ENCODE measurements around the gene PWP1. TPM values are rescaled to one million over a fixed set of nuclear protein-coding genes. Genes with fewer than 3 reads are reported as not detected.

PWP1 gene
- total and polyA plus RNA-seq, 3 donors from 2014 or later = 55.7 to 90.4 (median 65.7) TPM

DNA sequence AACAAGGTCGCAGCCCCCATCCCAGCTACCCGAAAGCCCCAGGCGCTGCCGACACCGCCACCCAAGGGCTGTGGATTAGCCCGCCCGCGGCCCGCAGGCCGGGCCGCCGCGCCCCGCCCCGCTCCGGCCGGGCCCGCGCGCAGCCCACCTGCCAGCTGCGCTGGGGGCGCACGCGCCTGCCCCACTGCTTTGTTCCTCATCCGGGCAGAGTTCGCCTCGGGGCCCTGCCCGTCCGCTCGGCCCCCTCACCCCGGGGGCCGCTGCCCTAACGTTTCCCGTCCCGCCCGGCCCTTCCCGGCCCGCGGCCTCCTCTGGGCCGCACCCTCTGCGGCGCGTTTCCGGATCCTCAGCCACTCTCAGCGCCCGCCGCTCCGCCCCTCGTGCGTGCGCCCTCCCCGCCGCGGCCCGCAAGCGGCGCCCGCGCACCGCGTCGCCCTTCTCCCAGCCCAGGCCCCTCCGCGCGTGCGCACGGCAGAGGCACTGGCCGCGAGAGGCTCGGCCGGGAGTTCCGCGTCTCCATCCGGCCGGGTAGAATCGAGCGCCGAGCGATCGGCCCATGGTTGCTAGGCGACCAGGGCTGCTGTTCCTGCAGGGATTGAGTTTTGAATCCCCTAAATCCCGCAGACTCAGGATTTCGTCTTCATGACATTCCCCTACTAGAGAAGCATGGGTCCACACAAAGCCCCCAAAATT lies 75.4 kb downstream of the PWP1 start, which contains the start of gene PRDM4:
PRDM4 (minus strand) TSS at position 329 of the 693 bp plus-strand sequence. CDS start 622 bp downstream, outside the sequence.
- Histone ChIP-seq H3K9me3 (no peaks in the 10 kb centered on the region), H3K27me3 (no peaks in the 10 kb centered on the region), H3K4me1 (peaks cover 15% of the 10 kb centered on the region), H3K27ac (peak within 1 kb of the TSS; percentile 56 to 68), H3K36me3 (ENCODE audit: low read depth, missing control alignments) (no peaks in the 10 kb centered on the region), H3K4me3 (peak within 1 kb of the TSS; percentile 77)
- intact Hi-C loops (cut with DNase I; ENCODE audit: low total_unique reads) = no loop called here
- WGBS, 2 donors = 0% methylated on average over 16 to 70 of the region's 83 CpGs
- peak; percentile 95 for DNase-seq
- TF ChIP-seq, protein P1, sequence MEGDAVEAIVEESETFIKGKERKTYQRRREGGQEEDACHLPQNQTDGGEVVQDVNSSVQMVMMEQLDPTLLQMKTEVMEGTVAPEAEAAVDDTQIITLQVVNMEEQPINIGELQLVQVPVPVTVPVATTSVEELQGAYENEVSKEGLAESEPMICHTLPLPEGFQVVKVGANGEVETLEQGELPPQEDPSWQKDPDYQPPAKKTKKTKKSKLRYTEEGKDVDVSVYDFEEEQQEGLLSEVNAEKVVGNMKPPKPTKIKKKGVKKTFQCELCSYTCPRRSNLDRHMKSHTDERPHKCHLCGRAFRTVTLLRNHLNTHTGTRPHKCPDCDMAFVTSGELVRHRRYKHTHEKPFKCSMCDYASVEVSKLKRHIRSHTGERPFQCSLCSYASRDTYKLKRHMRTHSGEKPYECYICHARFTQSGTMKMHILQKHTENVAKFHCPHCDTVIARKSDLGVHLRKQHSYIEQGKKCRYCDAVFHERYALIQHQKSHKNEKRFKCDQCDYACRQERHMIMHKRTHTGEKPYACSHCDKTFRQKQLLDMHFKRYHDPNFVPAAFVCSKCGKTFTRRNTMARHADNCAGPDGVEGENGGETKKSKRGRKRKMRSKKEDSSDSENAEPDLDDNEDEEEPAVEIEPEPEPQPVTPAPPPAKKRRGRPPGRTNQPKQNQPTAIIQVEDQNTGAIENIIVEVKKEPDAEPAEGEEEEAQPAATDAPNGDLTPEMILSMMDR (IDR thresholded peaks at IDR 0.05) = peak in 2 of 3 experiments; percentile 14 to 32
- TF ChIP-seq POLR2A (IDR thresholded peaks at IDR 0.05) = peak; percentile 32

DNA sequence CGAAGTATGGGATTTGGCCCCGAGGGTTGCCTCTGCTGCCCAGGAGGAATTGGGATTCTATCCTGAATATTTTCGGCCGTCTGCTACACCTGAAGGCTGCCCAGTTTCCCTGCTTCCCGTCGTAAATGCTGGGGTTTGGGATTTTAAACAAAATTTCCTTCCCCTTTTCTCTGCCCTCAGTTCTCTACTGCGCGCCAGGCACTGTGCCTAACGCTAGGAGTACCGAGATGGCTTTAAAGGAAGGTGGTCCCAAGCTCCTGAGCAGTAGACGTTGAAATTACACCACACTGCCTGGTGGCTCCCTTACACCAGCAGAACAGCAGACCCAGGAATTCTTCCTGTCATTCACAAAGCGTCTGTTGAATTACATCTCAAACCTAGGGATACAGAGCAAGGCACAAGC lies 75.9 kb downstream of the PWP1 start:
- Histone ChIP-seq H3K36me3 (ENCODE audit: low read depth, missing control alignments) (no peaks in the 10 kb centered on the region), H3K27ac (peak overlapping the region in 1 of 2 donors; percentile 6), H3K27me3 (no peaks in the 10 kb centered on the region), H3K4me3 (peak overlapping the region; percentile 77), H3K4me1 (peaks cover 15% of the 10 kb centered on the region), H3K9me3 (no peaks in the 10 kb centered on the region)
- DNase-seq = peak; percentile 20
- WGBS, 2 donors = 1 to 2% methylated on average over 12 of the region's 12 CpGs
- intact Hi-C loops (cut with DNase I; ENCODE audit: low total_unique reads) = no loop called here
- no peak for TF ChIP-seq POLR2A (IDR thresholded peaks at IDR 0.05)
- TF ChIP-seq, protein P1 (IDR thresholded peaks at IDR 0.05) = no peak

Other genes with a start within 250 kb of the PWP1 start
- gene PRDM4, start 75.3 kb downstream of the PWP1 start, total RNA-seq = 10 to 100 TPM; 35.6 to 36.9 TPM
- gene PRDM4, start 75.3 kb downstream of the PWP1 start, polyA plus RNA-seq (ENCODE audit: insufficient read depth, low read depth, low replicate concordance) = 31.1 TPM
- under 1 TPM in 1 of 2 donors, not detected in 1; 0.50 TPM for gene ASCL4, start 88.9 kb downstream of the PWP1 start, total RNA-seq
- 0.13 TPM for gene ASCL4, start 88.9 kb downstream of the PWP1 start, polyA plus RNA-seq (ENCODE audit: insufficient read depth, low read depth, low replicate concordance)